H1 (cell line): ENCODE measurements around the gene NKPD1. TPM values are rescaled to one million over a fixed set of nuclear protein-coding genes. Genes with fewer than 3 reads are reported as not detected.

Experiments
- CTCF ChIP-seq, 3 experiments: IDR thresholded peaks; 1 replicate in 2 of 3; 2 replicates in 1 of 3; pipeline versions ENCODE4 v1.5.1 to v1.6.1; 2011; ENCODE audit warnings: low read length in 3 of 3, mild to moderate bottlenecking in 3 of 3, inconsistent platforms in 2 of 3, low read depth in 1 of 3, moderate library complexity in 1 of 3; ENCODE audit not compliant: insufficient read depth in 1 of 3; ENCODE audit errors: control extremely low read depth in 1 of 3
- RAD21 ChIP-seq, 2 experiments: IDR thresholded peaks in 1 of 2; conservative IDR thresholded peaks in 1 of 2; 2 replicates each; pipeline ENCODE4 v1.6.1; 2011; ENCODE audit warnings: low read depth in 2 of 2, low read length in 2 of 2, improper control_type of control experiment in 1 of 2, inconsistent platforms in 1 of 2, mild to moderate bottlenecking in 1 of 2, moderate library complexity in 1 of 2
- polyA plus RNA-seq, 7 experiments: library from polyadenylated mRNA; depleted of rRNA in 3 of 7; stranded (reverse) in 5 of 7; unstranded in 2 of 7; fragments of >200 nt in 5 of 7; fragments of 200-250 nt in 2 of 7; gene quantifications; 1 replicate in 5 of 7; 2 replicates in 1 of 7; 4 replicates in 1 of 7; pipeline versions ENCODE4 v1.2.1 to v1.2.3, GENCODE V29; 2011 to 2013; ENCODE audit warnings: missing spikeins in 2 of 7, mixed read lengths in 2 of 7
- total RNA-seq: library from RNA; stranded (reverse); fragmentation: NEBNext Ultra II Directional; extraction: Animal tissue kit (Norgen Biotek cat#: 25700); gene quantifications from 2 replicates; pipeline ENCODE4 v1.2.1, GENCODE V29; 2021

NKPD1 gene
- total and polyA plus RNA-seq, 2 of the 8 experiments (the other 6 are each of a cell fraction or from before 2014, with no cell fraction given): 0.30 to 0.39 TPM

GRCh38 chr19:45125975-45126493, 34.7 kb downstream of the NKPD1 start (continued):
- TF ChIP-seq CTCF (IDR thresholded peaks at IDR 0.05; ENCODE audit: control extremely low read depth in 1 of 3, insufficient read depth in 1 of 3, low read depth in 1 of 3, low read length in 3 of 3) (peak; percentile 83 to 99 (median 98)), RAD21 (IDR thresholded peaks at IDR 0.05 in 1 of 2, conservative IDR thresholded peaks at IDR 0.05 in 1 of 2; ENCODE audit: low read depth in 2 of 2, low read length in 2 of 2) (peak; percentile 78 to 86)
- TF ChIP-seq, all 59 proteins: peak for 7
